ENCODE measurements around the gene BARHL1.

The BARHL1 gene

DNA sequence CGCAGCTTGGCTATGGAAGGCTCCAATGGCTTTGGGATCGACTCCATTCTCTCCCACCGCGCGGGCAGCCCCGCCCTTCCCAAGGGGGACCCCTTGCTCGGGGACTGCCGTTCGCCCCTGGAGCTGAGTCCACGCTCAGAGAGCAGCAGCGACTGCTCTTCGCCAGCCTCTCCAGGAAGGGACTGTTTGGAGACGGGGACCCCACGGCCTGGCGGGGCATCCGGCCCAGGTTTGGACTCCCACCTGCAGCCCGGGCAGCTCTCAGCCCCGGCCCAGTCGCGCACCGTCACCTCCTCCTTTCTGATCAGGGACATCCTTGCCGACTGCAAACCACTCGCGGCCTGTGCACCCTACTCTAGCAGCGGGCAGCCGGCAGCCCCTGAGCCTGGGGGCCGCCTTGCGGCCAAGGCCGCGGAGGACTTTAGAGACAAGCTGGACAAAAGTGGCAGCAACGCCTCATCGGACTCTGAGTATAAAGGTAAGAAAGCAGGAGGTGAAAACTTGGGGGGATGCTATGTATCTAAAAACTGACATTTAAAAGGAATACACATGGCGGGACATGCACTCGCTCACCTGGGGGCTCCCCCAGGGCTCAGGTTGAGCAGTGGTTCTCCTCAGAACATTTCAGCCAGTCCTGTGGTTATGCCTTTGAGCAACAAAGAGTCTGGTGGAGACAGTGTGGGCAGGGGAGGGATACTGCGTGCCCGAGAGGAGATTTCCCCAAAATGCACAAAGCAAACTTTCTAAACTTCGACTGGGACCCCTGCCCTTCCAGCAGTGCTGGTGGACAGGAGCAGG is 579 bp downstream of the BARHL1 start:
- no peak overlapping the region for H3K27ac ChIP-seq
- TF ChIP-seq ZFX (IDR thresholded peaks at IDR 0.05; ENCODE audit: borderline replicate concordance), result no peak
- TF ChIP-seq, protein P1, sequence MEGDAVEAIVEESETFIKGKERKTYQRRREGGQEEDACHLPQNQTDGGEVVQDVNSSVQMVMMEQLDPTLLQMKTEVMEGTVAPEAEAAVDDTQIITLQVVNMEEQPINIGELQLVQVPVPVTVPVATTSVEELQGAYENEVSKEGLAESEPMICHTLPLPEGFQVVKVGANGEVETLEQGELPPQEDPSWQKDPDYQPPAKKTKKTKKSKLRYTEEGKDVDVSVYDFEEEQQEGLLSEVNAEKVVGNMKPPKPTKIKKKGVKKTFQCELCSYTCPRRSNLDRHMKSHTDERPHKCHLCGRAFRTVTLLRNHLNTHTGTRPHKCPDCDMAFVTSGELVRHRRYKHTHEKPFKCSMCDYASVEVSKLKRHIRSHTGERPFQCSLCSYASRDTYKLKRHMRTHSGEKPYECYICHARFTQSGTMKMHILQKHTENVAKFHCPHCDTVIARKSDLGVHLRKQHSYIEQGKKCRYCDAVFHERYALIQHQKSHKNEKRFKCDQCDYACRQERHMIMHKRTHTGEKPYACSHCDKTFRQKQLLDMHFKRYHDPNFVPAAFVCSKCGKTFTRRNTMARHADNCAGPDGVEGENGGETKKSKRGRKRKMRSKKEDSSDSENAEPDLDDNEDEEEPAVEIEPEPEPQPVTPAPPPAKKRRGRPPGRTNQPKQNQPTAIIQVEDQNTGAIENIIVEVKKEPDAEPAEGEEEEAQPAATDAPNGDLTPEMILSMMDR (IDR thresholded peaks at IDR 0.05), result no peak

DNA sequence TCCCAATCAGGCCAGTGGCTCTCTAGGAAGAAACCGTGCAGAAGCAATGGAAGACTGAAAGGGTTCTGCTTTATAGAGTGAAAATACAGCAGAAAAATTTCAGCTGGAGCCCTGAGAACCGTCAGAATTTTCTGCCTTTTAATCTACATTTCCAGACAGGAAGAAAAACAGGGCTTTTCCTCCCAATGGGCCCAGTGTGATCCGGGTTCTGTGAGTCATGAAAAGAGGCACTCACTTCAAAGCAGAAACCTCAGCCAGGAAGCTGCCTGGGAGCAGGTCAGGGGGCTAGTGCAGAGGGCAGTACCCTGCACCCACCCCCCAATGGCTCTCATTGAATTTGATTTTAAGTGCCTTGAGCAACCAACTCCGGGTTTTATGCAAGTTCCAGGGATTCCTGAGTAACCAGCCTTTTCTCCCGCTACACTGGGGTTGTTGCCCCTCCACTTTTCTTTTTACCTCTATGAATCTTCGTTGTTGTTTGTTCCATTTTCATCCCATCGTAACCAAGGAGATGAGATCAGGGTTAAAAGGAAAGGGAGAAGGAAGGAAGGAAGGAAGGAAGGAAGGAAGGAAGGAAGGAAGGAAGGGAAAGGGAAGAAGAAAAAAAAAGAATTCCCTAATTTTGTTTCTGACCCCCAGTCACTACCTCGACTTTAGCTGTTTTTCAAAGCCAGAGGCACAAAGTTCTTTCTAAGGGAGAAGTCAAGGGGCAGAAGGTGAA is 1.3 kb downstream of the BARHL1 start:
- TF ChIP-seq, protein P1 (IDR thresholded peaks at IDR 0.05), result no peak
- TF ChIP-seq ZFX (IDR thresholded peaks at IDR 0.05; ENCODE audit: borderline replicate concordance), result no peak
- no peak overlapping the region for H3K27ac ChIP-seq

DNA sequence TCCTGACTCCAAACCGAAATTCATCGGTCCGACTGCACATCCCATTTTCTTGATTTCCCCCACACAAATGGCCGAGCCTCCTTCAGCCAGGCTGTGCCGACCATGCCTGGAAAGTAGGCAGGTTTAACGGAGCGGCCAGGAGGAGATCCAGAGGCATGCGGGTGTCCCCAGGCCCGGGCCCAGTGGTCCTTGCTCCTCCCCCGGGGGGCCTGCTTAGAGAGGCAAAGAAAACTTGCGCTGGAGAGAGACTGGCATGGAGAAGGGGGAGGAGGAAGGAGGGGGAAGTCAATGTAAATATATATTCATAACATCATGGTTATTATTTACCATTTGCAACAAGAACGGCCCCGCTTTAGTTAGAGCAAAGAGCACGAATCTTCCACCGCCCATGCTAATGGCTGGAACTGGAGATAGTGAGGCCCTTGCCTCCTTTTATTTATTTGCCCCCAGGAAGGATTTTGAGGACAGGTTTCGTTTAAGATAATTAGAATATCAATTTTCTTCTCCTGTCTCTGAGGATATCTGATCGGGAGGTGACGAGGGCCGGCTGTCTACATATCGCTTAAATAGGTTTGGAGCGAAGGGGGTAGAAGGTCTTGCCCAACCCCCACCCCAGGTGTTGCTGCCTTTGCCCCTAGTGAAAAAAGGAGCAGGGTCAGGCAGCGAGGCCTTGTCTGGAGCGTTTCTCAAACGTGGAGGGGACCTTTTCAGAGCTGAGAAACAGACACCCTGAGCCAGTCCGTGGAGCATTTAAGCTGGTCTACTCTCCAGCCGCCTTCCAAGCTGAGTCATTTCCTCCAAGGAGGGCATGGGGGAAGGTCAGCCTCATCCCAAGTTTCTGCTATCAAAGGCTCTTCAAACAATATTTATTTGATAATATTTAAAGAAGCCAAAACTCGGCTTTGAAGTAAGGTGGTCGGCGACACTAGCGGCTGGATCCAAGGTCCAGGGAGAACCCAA is 2.5 kb downstream of the BARHL1 start:
- TF ChIP-seq, protein P1 (IDR thresholded peaks at IDR 0.05), result no peak
- TF ChIP-seq ZFX (IDR thresholded peaks at IDR 0.05; ENCODE audit: borderline replicate concordance), result no peak
- H3K27ac ChIP-seq, result no peak overlapping the region

DNA sequence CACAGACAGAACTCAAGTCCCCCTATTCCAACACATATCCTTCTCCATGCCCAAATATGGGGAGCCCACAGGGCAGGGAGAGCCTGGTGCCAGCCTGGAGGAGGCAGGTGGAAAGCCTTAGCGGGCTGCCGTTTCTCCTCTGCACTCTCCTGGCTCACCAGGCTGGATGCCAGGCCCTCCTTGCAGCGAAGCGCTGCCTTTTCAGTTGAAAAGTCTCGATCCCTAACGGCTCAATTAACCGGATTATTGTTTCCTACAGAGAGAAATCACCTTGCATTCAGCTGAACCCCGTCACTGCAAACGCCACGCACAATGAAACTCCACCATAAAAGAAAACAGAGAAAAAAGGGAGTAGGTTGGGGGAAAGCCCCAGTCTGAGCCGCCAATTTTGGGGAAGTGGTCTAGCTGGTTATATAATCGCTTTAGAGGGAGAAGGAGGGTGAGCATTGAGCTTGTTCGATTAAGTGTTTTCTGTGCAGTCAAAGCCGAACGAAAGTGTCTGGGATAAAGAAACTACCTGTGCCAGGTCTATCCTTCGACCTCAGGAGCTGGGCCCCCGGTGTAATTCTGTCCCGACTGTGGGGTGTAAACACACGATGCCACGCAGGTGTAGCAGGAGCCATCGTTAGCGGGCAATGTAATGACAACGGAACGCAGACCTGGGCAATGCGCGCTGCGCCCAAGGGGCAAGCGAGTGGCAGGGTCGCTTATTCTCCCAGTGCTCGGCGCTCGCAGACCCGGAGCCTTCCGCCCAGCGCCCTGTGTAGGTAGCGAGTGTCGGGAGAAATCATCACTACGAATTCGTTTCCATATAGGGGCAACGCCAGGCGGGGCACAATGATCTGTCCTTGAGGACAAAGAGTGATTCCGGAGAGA is 3.8 kb downstream of the BARHL1 start:
- H3K27ac ChIP-seq, result no peak overlapping the region
- TF ChIP-seq, protein P1 (IDR thresholded peaks at IDR 0.05), result no peak
- TF ChIP-seq ZFX (IDR thresholded peaks at IDR 0.05; ENCODE audit: borderline replicate concordance), result no peak

DNA sequence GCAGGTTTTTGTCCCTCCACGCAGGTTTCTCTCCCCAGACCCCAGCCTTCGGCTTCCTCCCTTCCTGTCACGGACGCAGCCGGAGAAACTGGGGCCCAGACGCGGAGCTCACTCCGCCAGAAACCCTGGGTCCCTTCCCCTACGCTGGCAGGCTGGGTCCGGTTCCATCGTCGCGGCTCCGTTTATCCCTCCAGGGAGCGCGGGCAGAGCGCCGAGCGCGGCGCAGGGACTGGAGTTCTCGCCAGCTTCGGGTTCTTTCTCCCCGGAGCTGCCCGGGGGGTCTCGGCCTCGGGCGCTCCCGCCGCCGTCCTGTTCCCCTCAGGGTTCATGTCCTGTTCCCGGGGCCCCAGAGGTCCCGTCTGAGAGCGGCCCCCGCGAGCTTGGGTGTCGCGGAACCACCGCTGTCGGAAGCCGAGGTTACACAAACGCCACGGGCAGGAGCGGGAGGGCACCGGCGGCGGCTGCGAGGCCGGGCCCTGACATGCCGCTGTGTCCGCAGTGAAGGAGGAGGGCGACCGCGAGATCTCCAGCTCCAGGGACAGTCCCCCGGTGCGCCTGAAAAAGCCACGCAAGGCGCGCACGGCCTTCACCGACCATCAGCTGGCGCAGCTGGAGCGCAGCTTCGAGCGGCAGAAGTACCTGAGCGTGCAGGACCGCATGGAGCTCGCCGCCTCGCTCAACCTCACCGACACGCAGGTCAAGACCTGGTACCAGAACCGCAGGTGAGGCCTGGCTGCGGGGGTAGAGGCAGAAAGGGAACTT is 4.6 kb downstream of the BARHL1 start:
- TF ChIP-seq, protein P1 (IDR thresholded peaks at IDR 0.05), result no peak
- TF ChIP-seq ZFX (IDR thresholded peaks at IDR 0.05; ENCODE audit: borderline replicate concordance), result no peak
- no peak overlapping the region for H3K27ac ChIP-seq

DNA sequence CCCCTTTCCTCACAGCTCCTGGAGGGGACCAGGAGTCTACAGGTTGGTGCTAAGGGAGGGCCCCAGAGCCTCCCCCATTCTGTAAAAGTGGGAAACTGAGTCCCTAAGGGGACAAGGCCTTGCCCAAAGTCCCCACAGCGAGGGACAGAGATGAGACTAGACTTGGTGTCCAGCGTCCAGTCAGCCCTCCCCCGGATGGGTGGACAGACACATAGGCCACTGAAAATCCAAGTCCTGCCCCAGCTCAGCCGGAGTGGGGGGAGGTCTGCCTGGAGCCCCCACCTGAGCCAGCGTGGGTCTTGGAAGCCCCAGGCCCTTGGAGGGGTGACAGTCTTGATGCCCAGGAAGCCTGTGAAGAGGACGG is 5.2 kb downstream of the BARHL1 start:
- no peak for TF ChIP-seq ZFX (IDR thresholded peaks at IDR 0.05; ENCODE audit: borderline replicate concordance)
- TF ChIP-seq, protein P1 (IDR thresholded peaks at IDR 0.05), result no peak
- H3K27ac ChIP-seq, result no peak overlapping the region
